Measurements from ENCODE around the gene CKS1B.

- TF ChIP-seq CTCF (IDR thresholded peaks at IDR 0.05; ENCODE audit: poor library complexity, severe bottlenecking) (no peak), REST (IDR thresholded peaks at IDR 0.05; ENCODE audit: borderline replicate concordance) (no peak)
Measured at GRCh38 chr1:155005076-155006011, 30.9 kb downstream of the CKS1B start.
